ENCODE data around the gene PGAP6.
"Not testable (repeated sequence)": the region's sequence is repeated elsewhere in the genome, so short reads cannot be mapped to it uniquely, and the experiment has no call there.

- TF ChIP-seq CTCF, POLR2A (IDR thresholded peaks at IDR 0.05): not testable (repeated sequence)
These were observed 3.5 kb downstream of the PGAP6 start for GRCh38 chr16:378113-378820.

All from lower leg skin (tissue), 3 donors.